Neural cell (in vitro differentiated cells): ENCODE measurements around the gene PPFIA3. TPM values are rescaled to one million over a fixed set of nuclear protein-coding genes. Genes with fewer than 3 reads are reported as not detected.

Experiments
- H2AFZ ChIP-seq: fragments of 200-600, 300-800 bp; sonication (generic), shearing (Covaris generic); 2 replicates; pipeline ENCODE4 v1.6.0; 2014; ENCODE audit warnings: low read depth, mild to moderate bottlenecking, antibody characterized with exemption, low read length, moderate library complexity
- H3F3A ChIP-seq: fragments of 200-600 bp; shearing (Covaris generic); 2 replicates; pipeline ENCODE4 v1.6.1; 2016; ENCODE audit warnings: mild to moderate bottlenecking, moderate library complexity, mixed read lengths, antibody characterized with exemption, low read length; ENCODE audit not compliant: insufficient read depth, poor library complexity, severe bottlenecking
- H3K27ac ChIP-seq: fragments of 200-600, 300-800 bp; sonication (generic), shearing (Covaris generic); 2 replicates; pipeline ENCODE4 v1.5.1; 2014; ENCODE audit warnings: mild to moderate bottlenecking, low read length, moderate library complexity
- H3K27me3 ChIP-seq: fragments of 300-800, 200-600 bp; sonication (generic), shearing (Covaris generic); 2 replicates; pipeline ENCODE4 v1.6.0; 2014; ENCODE audit warnings: mild to moderate bottlenecking, low read depth, low read length, moderate library complexity; ENCODE audit not compliant: insufficient read depth
- H3K36me3 ChIP-seq: fragments of 300-800, 200-600 bp; sonication (generic), shearing (Covaris generic); 2 replicates; pipeline ENCODE4 v1.5.1; 2014; ENCODE audit warnings: mild to moderate bottlenecking, antibody characterized with exemption, low read length, moderate library complexity; ENCODE audit not compliant: insufficient read depth
- H3K4me2 ChIP-seq: fragments of 300-800, 200-600 bp; sonication (generic), shearing (Covaris generic); 2 replicates; pipeline ENCODE4 v1.6.0; 2014; ENCODE audit warnings: mild to moderate bottlenecking, low read length
- H3K4me3 ChIP-seq: fragments of 300-800, 200-600 bp; sonication (generic), shearing (Covaris generic); 2 replicates; pipeline ENCODE4 v1.5.1; 2014; ENCODE audit warnings: mild to moderate bottlenecking, low read length, moderate library complexity
- H3K79me2 ChIP-seq: fragments of 200-600 bp; shearing (Covaris generic); replicated peaks from 2 replicates; pipeline ENCODE4 v1.6.0; 2014; ENCODE audit warnings: mild to moderate bottlenecking, low read length, moderate library complexity; ENCODE audit not compliant: insufficient read depth
- H3K9ac ChIP-seq: fragments of 300-800, 200-600 bp; sonication (generic), shearing (Covaris generic); 2 replicates; pipeline ENCODE4 v1.6.1; 2016; ENCODE audit warnings: mild to moderate bottlenecking, low read length, mixed read lengths
- H3K9me2 ChIP-seq: fragments of 200-600 bp; shearing (Covaris generic); 2 replicates; pipeline ENCODE4 v1.6.1; 2016; ENCODE audit warnings: mild to moderate bottlenecking, low read length, mixed read lengths; ENCODE audit not compliant: insufficient read depth
- H3K9me3 ChIP-seq: fragments of 200-600, 300-800 bp; sonication (generic), shearing (Covaris generic); 2 replicates; pipeline ENCODE4 v1.6.1; 2016; ENCODE audit warnings: mild to moderate bottlenecking, mixed run types, low read length, moderate library complexity, mixed read lengths
- H4K20me1 ChIP-seq: fragments of 200-600 bp; shearing (Covaris generic); 2 replicates; pipeline ENCODE4 v1.6.1; 2016; ENCODE audit warnings: mild to moderate bottlenecking, mixed run types; ENCODE audit not compliant: insufficient read depth
- EP300 ChIP-seq: fragments of 450-650 bp; conservative IDR thresholded peaks from 2 replicates; pipeline ENCODE4 v1.6.1; 2014; ENCODE audit warnings: antibody characterized with exemption, mild to moderate bottlenecking, moderate library complexity; ENCODE audit not compliant: poor library complexity, severe bottlenecking
- MXI1 ChIP-seq: fragments of 450-650 bp; conservative IDR thresholded peaks from 2 replicates; pipeline ENCODE4 v1.6.1; 2014; ENCODE audit warnings: antibody characterized with exemption, mild to moderate bottlenecking; ENCODE audit not compliant: poor library complexity, severe bottlenecking
- POLR2AphosphoS5 ChIP-seq: IDR thresholded peaks from 2 replicates; pipeline ENCODE4 v1.6.1; 2012
- RAD21 ChIP-seq: fragments of 450-650 bp; conservative IDR thresholded peaks from 2 replicates; pipeline ENCODE4 v1.6.1; 2014; ENCODE audit warnings: antibody characterized with exemption, mild to moderate bottlenecking, moderate library complexity
- REST ChIP-seq: IDR thresholded peaks from 2 replicates; pipeline ENCODE4 v1.6.1; 2012; ENCODE audit warnings: borderline replicate concordance
- SMC3 ChIP-seq: fragments of 450-650 bp; conservative IDR thresholded peaks from 2 replicates; pipeline ENCODE4 v1.6.1; 2014; ENCODE audit warnings: antibody characterized with exemption, mild to moderate bottlenecking, moderate library complexity; ENCODE audit not compliant: poor library complexity
- TAF1 ChIP-seq: IDR thresholded peaks from 2 replicates; pipeline ENCODE4 v1.6.1; 2012; ENCODE audit warnings: low read depth
- polyA plus RNA-seq: library from polyadenylated mRNA; depleted of rRNA; stranded (reverse); fragments of >200 nt; gene quantifications from 2 replicates; pipeline ENCODE4 v1.2.3, GENCODE V29; 2014
- TF ChIP-seq, protein P1 (sequence below): fragments of 450-650 bp; IDR thresholded peaks from 2 replicates; pipeline ENCODE4 v1.5.1; 2014; ENCODE audit warnings: antibody characterized with exemption, mild to moderate bottlenecking, moderate library complexity; ENCODE audit not compliant: poor library complexity, severe bottlenecking

PPFIA3 gene
- polyA plus RNA-seq, 1 donor from 2014 or later: 80.7 TPM

DNA sequence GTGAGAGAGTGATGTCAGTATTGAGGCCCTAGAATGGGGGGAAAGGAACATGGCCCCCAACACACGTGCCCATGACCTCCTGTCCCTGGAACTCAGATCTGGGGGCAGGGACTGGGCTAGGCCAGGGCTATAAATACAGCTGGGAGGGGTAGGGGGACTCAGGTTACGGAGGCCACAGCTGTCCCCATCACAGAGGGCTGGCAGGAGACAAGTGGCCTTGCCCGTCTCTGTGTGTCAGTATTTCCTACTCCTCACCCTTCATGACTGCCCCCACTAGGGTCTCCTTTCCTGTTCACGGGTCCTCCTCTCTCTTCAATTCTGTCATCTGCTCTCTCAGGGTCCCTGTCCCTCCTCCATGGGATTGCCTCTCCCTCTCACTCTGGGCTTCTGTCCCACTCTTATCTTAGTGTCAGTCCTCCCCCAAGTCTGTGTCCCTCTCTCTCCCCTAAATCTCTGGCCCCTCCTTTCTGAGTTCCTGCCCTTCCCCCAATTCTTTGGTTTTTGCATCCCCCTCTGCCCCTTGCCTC, 36.5 kb downstream of the PPFIA3 start:
- Histone ChIP-seq H3K9me2 (no peaks in the 10 kb centered on the region), H3K79me2 (no peaks in the 10 kb centered on the region), H2AFZ (no peak overlapping the region), H3K27ac (no peak overlapping the region), H3K4me2 (no peak overlapping the region), H4K20me1 (no peaks in the 10 kb centered on the region), H3K9ac (no peak overlapping the region), H3K4me3 (no peak overlapping the region), H3F3A (no peaks in the 10 kb centered on the region), H3K27me3 (no peaks in the 10 kb centered on the region), H3K9me3 (no peaks in the 10 kb centered on the region), H3K36me3 (no peaks in the 10 kb centered on the region)
- TF ChIP-seq RAD21: no peak
- TF ChIP-seq REST: no peak

- Histone ChIP-seq H3K4me2 (peak within 1 kb of the TSS; percentile 82), H3K9me3 (no peaks in the 10 kb centered on the region), H3K36me3 (no peaks in the 10 kb centered on the region), H3K27ac (peak within 1 kb of the TSS; percentile 60), H3F3A (no peaks in the 10 kb centered on the region), H3K9ac (peak within 1 kb of the TSS; percentile 93), H4K20me1 (no peaks in the 10 kb centered on the region), H3K4me3 (peak within 1 kb of the TSS; percentile 86), H3K79me2 (no peaks in the 10 kb centered on the region), H3K27me3 (no peaks in the 10 kb centered on the region), H3K9me2 (no peaks in the 10 kb centered on the region), H2AFZ (peak within 1 kb of the TSS; percentile 76)
- peak; percentile 93 for TF ChIP-seq POLR2AphosphoS5
- peak; percentile 14 for TF ChIP-seq EP300
- no peak for TF ChIP-seq RAD21
- peak; percentile 19 for TF ChIP-seq REST
- TF ChIP-seq TAF1: peak; percentile 82
- no peak for TF ChIP-seq SMC3
- TF ChIP-seq MXI1: peak; percentile 72
- TF ChIP-seq, protein P1, sequence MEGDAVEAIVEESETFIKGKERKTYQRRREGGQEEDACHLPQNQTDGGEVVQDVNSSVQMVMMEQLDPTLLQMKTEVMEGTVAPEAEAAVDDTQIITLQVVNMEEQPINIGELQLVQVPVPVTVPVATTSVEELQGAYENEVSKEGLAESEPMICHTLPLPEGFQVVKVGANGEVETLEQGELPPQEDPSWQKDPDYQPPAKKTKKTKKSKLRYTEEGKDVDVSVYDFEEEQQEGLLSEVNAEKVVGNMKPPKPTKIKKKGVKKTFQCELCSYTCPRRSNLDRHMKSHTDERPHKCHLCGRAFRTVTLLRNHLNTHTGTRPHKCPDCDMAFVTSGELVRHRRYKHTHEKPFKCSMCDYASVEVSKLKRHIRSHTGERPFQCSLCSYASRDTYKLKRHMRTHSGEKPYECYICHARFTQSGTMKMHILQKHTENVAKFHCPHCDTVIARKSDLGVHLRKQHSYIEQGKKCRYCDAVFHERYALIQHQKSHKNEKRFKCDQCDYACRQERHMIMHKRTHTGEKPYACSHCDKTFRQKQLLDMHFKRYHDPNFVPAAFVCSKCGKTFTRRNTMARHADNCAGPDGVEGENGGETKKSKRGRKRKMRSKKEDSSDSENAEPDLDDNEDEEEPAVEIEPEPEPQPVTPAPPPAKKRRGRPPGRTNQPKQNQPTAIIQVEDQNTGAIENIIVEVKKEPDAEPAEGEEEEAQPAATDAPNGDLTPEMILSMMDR: no peak
Observed at GRCh38 chr19:49157445-49158224, 38.3 kb downstream of the PPFIA3 start, which contains the start of gene TRPM4. Gene TRPM4, plus strand, starts transcription at chr19:49157792. Its CDS starts 75 bp downstream, at chr19:49157867.
